ENCODE data around the gene MIXL1. TPM values are rescaled to one million over a fixed set of nuclear protein-coding genes. Genes with fewer than 3 reads are reported as not detected.
"Not testable (repeated sequence)": the region's sequence is repeated elsewhere in the genome, so short reads cannot be mapped to it uniquely, and the experiment has no call there.

Gene MIXL1
- polyA plus RNA-seq, 1 experiment, result 0.07 TPM

- peak; percentile 54 for TF ChIP-seq CTCF (IDR thresholded peaks at IDR 0.05; ENCODE audit: insufficient read depth, low read depth, low read length)
- Histone ChIP-seq H3K4me3 (ENCODE audit: low read depth, low read length) (no peak overlapping the region), H3K27me3 (ENCODE audit: control insufficient read depth, insufficient read depth, low read length) (no peaks in the 10 kb centered on the region; the same call in 1 of the 2 replicates), H3K36me3 (ENCODE audit: control insufficient read depth, insufficient read depth, low read length) (no peaks in the 10 kb centered on the region)
- ChIA-PET CTCF (interaction anchor here (0.6 to 9.4 kb wide), 8 partner anchors 12 to 176 kb away, joined by 3 to 198 read pairs (median 4); no protein-coding TSS in a partner anchor), POLR2A (no interaction called here)
- no peak for DNase-seq (ENCODE audit: low read depth)
Observed at GRCh38 chr1:226201029-226201593, 22.4 kb upstream of the MIXL1 start.

GRCh38 chr1:226202246-226202645, 21.2 kb upstream of the MIXL1 start:
- ChIA-PET CTCF (interaction anchor here (0.6 to 9.4 kb wide), 5 partner anchors 9 to 131 kb away, joined by 3 to 198 read pairs (median 4); no protein-coding TSS in a partner anchor), POLR2A (no interaction called here)
- Histone ChIP-seq H3K4me3 (ENCODE audit: low read depth, low read length) (no peak overlapping the region), H3K27me3 (ENCODE audit: control insufficient read depth, insufficient read depth, low read length) (no peaks in the 10 kb centered on the region; the same call in 1 of the 2 replicates), H3K36me3 (ENCODE audit: control insufficient read depth, insufficient read depth, low read length) (no peaks in the 10 kb centered on the region)
- no peak for TF ChIP-seq CTCF (IDR thresholded peaks at IDR 0.05; ENCODE audit: insufficient read depth, low read depth, low read length)
- DNase-seq (ENCODE audit: low read depth), result no peak

- POLR2A ChIA-PET; H3K36me3 ChIP-seq (ENCODE audit: control insufficient read depth, insufficient read depth, low read length); H3K27me3 ChIP-seq (ENCODE audit: control insufficient read depth, insufficient read depth, low read length); H3K4me3 ChIP-seq (ENCODE audit: low read depth, low read length); DNase-seq (ENCODE audit: low read depth): not testable (repeated sequence)
- CTCF ChIA-PET, result interaction anchor here (0.8 to 9.4 kb wide), 4 partner anchors 10 to 131 kb away, joined by 3 to 198 read pairs (median 5); no protein-coding TSS in a partner anchor
Observed at GRCh38 chr1:226202666-226203065, 20.8 kb upstream of the MIXL1 start.

- TF ChIP-seq CTCF (IDR thresholded peaks at IDR 0.05; ENCODE audit: insufficient read depth, low read depth, low read length), result no peak
- no peak for DNase-seq (ENCODE audit: low read depth)
- POLR2A ChIA-PET, result no interaction called here
- H3K4me3 ChIP-seq (ENCODE audit: low read depth, low read length), result no peak overlapping the region
- CTCF ChIA-PET, result interaction anchor here (0.8 to 9.4 kb wide), 4 partner anchors 10 to 130 kb away, joined by 3 to 198 read pairs (median 5); no protein-coding TSS in a partner anchor
- no peaks in the 10 kb centered on the region for H3K36me3 ChIP-seq (ENCODE audit: control insufficient read depth, insufficient read depth, low read length)
- no peaks in the 10 kb centered on the region; the same call in 1 of the 2 replicates for H3K27me3 ChIP-seq (ENCODE audit: control insufficient read depth, insufficient read depth, low read length)
Observed at GRCh38 chr1:226203240-226203639, 20.2 kb upstream of the MIXL1 start.

- no peak for DNase-seq (ENCODE audit: low read depth)
- TF ChIP-seq CTCF (IDR thresholded peaks at IDR 0.05; ENCODE audit: insufficient read depth, low read depth, low read length), result no peak
- Histone ChIP-seq H3K27me3 (ENCODE audit: control insufficient read depth, insufficient read depth, low read length) (peaks cover under 1% of the 10 kb centered on the region; the same call in 1 of the 2 replicates), H3K4me3 (ENCODE audit: low read depth, low read length) (no peak overlapping the region), H3K36me3 (ENCODE audit: control insufficient read depth, insufficient read depth, low read length) (no peaks in the 10 kb centered on the region)
- CTCF ChIA-PET, result no interaction called here
- POLR2A ChIA-PET, result no interaction called here
Observed at GRCh38 chr1:226203655-226204054, 19.8 kb upstream of the MIXL1 start.

Data from BJ (cell line).